AG04450 (cell line): ENCODE data around the gene NCR3LG1. TPM values are rescaled to one million over a fixed set of nuclear protein-coding genes. Genes with fewer than 3 reads are reported as not detected.

ENCODE experiments used
- CTCF ChIA-PET: fragments of 300-600, 350-600 bp; formaldehyde crosslinking; extraction: SDS; loops from one replicate; lab custom pipeline; 2022; ENCODE audit warnings: antibody characterized with exemption, inconsistent platforms; lab: Charles Lee
- POLR2A ChIA-PET: fragments of 350-600 bp; formaldehyde crosslinking; extraction: SDS; loops from one replicate; lab custom pipeline; 2021; ENCODE audit warnings: antibody characterized with exemption, inconsistent platforms; lab: Yijun Ruan, JAX
- DNase-seq: peaks from one replicate; pipeline ENCODE4 v3.0.0-alpha.2; 2011; ENCODE audit warnings: low read depth, low spot score
- H3K27ac ChIP-seq: one replicate; pipeline ENCODE4 v1.5.1; 2012; ENCODE audit warnings: low read depth, low read length, control low read depth
- H3K27me3 ChIP-seq: one replicate; pipeline ENCODE4 v1.6.0; 2012; ENCODE audit warnings: low read length; ENCODE audit not compliant: control insufficient read depth, insufficient read depth
- H3K4me3 ChIP-seq: 2 replicates; pipeline ENCODE4 v1.5.1; 2011; ENCODE audit warnings: mild to moderate bottlenecking, low read depth, low read length, control low read depth
- H3K9me3 ChIP-seq: 2 replicates; pipeline ENCODE4 v1.5.1; 2012; ENCODE audit warnings: low read length; ENCODE audit not compliant: control insufficient read depth, insufficient read depth
- polyA plus RNA-seq: library from polyadenylated mRNA; depleted of rRNA; stranded (reverse); fragments of >200 nt; gene quantifications from 2 replicates; pipeline ENCODE4 v1.2.3, GENCODE V29; 2011
- TF ChIP-seq, protein P1 (sequence below): IDR thresholded peaks from 2 replicates; pipeline ENCODE4 v1.5.1; 2011; ENCODE audit warnings: low read depth, low read length, control low read depth, inconsistent platforms

NCR3LG1 gene
- polyA plus RNA-seq, 1 experiment: 3.3 TPM

DNA sequence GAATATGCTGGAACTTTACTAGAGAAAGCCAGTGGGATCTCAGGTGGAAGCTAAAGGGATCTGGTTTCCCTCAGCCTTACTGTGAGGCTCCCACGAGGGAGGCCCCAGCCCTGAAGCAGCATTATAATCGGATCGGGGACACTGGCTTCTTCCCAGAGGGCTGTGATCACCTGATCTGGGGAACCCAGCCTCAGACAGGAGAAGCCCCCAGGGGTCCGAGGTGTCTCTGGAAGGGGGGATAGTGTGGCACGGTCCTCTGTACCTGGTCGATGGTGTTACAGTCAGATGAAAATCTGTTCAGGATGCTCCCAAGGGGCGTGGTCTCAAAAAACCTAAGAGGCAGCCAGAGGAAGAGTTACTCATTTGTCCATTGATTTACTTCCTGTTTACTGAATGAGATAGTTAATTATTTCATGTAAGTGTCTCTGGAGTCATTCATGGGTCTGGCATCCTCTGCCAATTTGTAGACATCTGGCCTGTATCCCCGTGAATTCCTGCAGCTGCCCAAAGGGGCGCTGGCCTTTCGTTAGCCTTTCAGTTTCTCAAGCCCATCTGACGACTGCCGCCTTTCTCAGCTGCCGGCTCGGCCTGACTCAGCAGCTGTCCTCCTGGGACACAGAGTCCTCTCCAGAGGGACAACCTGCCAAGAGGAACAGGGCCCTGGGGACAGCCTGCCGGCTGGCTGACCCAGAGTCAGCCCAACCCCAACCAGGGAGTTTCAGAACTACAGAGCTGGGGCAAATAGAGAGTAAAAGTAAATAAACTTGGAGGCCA, 53.8 kb downstream of the NCR3LG1 start:
- CTCF ChIA-PET: no interaction called here
- POLR2A ChIA-PET: no interaction called here

DNA sequence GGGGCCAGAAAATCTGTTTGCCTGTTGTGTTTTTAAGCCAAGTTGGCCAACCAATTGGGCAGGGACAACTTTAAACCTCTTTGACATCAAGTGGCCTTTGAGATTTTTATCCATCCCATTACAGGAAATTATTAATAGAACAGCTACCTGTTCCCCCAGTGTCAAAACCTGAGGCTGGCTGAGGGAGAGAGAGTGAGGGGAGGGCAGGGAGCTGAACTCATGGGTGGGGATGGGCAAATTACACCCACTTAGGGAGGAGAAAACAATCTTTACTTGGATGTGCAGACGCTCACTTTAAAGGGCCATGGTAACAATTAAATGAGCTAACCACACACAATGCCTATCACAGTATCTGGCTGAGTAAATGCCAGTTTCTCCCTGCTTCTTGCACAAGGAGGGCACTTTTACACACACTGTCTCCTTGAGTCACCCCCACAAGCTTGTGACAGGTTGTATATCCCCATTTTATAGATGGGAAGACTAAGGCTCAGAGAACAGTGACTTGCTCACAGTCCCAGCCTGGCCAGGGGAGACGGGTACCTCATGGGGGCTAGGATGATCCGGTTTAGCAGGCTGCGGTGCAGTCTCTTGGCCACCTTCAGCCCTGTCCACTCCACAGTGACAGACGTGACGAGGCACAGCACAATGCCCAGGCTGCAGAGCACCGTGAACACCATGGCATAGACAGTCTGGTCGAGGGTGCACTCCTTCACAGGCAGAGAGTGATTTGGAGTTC, 54.6 kb downstream of the NCR3LG1 start:
- H3K9me3 ChIP-seq: no peaks in the 10 kb centered on the region; the same call in 1 of the 2 replicates
- H3K27me3 ChIP-seq: no peaks in the 10 kb centered on the region
- DNase-seq: no peak
- no peak overlapping the region for H3K4me3 ChIP-seq
- TF ChIP-seq, protein P1, sequence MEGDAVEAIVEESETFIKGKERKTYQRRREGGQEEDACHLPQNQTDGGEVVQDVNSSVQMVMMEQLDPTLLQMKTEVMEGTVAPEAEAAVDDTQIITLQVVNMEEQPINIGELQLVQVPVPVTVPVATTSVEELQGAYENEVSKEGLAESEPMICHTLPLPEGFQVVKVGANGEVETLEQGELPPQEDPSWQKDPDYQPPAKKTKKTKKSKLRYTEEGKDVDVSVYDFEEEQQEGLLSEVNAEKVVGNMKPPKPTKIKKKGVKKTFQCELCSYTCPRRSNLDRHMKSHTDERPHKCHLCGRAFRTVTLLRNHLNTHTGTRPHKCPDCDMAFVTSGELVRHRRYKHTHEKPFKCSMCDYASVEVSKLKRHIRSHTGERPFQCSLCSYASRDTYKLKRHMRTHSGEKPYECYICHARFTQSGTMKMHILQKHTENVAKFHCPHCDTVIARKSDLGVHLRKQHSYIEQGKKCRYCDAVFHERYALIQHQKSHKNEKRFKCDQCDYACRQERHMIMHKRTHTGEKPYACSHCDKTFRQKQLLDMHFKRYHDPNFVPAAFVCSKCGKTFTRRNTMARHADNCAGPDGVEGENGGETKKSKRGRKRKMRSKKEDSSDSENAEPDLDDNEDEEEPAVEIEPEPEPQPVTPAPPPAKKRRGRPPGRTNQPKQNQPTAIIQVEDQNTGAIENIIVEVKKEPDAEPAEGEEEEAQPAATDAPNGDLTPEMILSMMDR: no peak
- ChIA-PET CTCF (no interaction called here), POLR2A (no interaction called here)
- H3K27ac ChIP-seq: no peak overlapping the region

More for the DNA sequence above, 53.8 kb downstream of the NCR3LG1 start:
- DNase-seq: no peak
- H3K27me3 ChIP-seq: no peaks in the 10 kb centered on the region
- TF ChIP-seq, protein P1: 0 out of 2 replicates have a peak, but pooled peaks have one; percentile 8
- H3K9me3 ChIP-seq: no peaks in the 10 kb centered on the region; the same call in 1 of the 2 replicates
- no peak overlapping the region for H3K27ac ChIP-seq
- no peak overlapping the region for H3K4me3 ChIP-seq

- ChIA-PET CTCF (no interaction called here), POLR2A (no interaction called here)
- Histone ChIP-seq H3K27ac (no peak overlapping the region), H3K27me3 (no peaks in the 10 kb centered on the region), H3K9me3 (no peaks in the 10 kb centered on the region; the same call in 1 of the 2 replicates), H3K4me3 (no peak overlapping the region)
- no peak for DNase-seq
- TF ChIP-seq, protein P1: no peak
Observed at GRCh38 chr11:17406818-17407149, 55.2 kb downstream of the NCR3LG1 start.

GRCh38 chr11:17407575-17407974, 56.0 kb downstream of the NCR3LG1 start:
- TF ChIP-seq, protein P1: no peak
- ChIA-PET POLR2A (no interaction called here), CTCF (interaction anchor here (0.6 to 0.7 kb wide), 2 partner anchors 121 to 1740 kb away, joined by 3 to 4 read pairs; no protein-coding TSS in a partner anchor)
- H3K27me3 ChIP-seq: no peaks in the 10 kb centered on the region
- H3K9me3 ChIP-seq: no peaks in the 10 kb centered on the region; the same call in 1 of the 2 replicates
- no peak for DNase-seq
- no peak overlapping the region for H3K4me3 ChIP-seq
- H3K27ac ChIP-seq: no peak overlapping the region

DNA sequence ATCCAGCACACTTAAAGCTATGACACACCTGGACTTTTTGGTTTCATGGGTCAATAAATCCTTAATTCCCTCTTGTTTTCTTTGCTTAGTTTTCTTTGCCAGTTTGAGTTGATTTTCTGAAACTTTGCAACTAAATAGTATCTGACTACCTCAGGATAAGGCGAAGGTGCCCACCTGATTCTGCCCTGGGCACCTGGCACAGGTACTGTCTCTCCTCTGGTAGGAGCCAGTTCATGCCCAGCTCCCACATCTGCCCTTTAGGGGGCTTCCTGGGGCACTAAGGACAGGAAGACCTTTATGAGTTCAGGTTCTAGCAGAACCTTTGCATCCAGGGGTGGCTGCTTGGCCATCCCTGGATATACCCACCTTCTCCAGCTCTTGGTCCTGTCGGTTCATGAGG, 56.4 kb downstream of the NCR3LG1 start:
- no peak for DNase-seq
- no peak overlapping the region for H3K4me3 ChIP-seq
- ChIA-PET POLR2A (no interaction called here), CTCF (interaction anchor here (0.6 to 0.7 kb wide), 2 partner anchors 120 to 1739 kb away, joined by 3 to 4 read pairs; no protein-coding TSS in a partner anchor)
- H3K27ac ChIP-seq: no peak overlapping the region
- TF ChIP-seq, protein P1: no peak
- no peaks in the 10 kb centered on the region for H3K27me3 ChIP-seq
- no peaks in the 10 kb centered on the region; the same call in 1 of the 2 replicates for H3K9me3 ChIP-seq
